Limb (tissue), 2 donors: ENCODE data around the gene RXFP1.

Source experiments
- DNase-seq, 2 donors: peaks; one replicate each; pipeline ENCODE4 v3.0.0-alpha.2; 2016; ENCODE audit errors: extremely low spot score in 2 of 2

Gene RXFP1

DNA sequence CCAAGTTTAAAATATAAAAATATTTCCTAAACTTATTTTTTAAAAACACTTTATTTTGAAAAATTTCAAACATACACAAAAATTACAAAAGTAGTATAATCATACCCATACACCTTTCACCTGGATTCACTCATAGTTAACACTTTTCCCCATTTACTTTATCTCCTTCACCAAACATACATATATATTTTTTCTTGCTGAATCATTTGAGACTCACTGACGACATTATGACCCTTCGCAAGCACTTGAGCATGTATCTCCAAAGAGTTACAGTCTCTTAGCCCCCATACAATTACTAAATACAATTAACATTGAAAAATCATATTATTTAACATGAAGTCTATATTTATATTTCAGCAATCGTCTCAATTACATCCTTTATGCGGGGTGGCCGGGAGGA, 19.8 kb downstream of the RXFP1 start:
- DNase-seq = no peak

DNA sequence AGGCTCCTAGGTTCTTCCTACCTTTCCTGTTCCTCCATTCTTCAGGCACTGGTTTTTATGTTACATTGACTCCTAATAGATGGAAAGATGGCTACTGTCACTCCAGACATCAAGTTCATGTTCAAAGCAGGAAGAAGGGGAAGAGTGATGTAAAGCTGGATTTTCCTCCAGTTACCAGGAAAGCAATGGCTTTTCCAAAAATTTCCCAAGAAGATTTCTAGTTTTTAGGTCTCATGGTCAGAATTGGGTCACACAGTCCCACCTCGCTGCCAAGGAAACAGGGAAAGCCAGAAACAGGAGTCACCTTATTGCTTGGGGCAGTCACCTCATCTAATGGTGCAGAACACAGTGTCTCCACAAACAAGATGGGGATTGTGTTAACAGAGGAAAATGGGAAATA, 21.5 kb downstream of the RXFP1 start:
- no peak for DNase-seq

DNA sequence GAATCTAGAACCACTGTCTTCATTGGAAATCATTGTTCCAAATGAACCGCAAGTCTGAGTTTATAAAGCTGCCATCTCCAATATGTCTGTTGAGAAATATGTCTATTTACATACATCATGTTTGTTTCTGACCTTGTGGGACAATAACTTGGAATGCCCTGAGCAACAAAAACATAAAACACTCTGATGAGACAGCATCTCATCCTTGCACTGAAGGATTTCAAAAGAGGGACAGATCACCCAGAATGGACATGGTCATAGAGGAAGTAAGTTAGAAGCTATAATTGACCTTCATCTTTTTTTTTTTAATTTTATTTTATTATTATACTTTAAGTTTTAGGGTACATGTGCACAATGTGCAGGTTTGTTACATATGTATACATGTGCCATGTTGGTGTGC, 22.5 kb downstream of the RXFP1 start:
- DNase-seq = no peak

DNA sequence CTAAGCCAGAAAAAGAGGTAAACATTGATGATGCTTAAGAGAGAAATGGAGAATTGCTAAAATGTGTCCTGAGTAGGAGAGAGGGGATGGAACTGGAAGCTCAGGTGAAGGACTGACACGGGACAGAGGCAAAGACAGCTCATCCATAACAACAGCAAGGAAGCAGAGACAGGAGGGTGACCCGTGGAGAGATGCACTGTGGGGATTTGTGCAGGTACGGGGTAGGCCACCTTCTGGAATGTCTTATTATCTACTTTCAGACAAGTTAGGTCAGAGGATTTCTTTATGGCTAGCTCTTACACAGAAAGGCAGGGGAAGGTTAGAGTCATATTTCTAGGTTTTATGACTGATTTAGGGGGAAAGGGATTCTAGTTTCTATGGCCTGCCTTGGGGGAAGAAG, 31.7 kb downstream of the RXFP1 start:
- no peak for DNase-seq

DNA sequence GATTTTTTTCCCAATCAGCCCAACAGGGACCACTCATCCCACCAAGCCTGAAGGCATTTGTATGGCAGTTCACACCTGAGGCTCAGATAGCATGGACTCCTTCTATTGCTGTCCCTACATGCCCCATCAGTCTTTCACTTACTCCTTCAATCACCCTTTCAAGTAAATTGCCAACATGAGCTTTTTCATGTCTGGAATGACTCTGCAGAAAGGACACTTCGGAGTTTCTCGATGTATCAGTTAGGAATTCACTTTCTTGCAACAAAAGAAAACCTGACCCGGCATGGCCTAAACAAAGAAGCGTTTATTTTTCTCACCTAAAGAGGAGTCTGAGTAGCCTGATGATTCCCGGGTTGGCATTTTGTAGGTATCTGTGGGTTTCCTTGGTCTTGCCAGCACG, 38.6 kb downstream of the RXFP1 start:
- no peak for DNase-seq

DNA sequence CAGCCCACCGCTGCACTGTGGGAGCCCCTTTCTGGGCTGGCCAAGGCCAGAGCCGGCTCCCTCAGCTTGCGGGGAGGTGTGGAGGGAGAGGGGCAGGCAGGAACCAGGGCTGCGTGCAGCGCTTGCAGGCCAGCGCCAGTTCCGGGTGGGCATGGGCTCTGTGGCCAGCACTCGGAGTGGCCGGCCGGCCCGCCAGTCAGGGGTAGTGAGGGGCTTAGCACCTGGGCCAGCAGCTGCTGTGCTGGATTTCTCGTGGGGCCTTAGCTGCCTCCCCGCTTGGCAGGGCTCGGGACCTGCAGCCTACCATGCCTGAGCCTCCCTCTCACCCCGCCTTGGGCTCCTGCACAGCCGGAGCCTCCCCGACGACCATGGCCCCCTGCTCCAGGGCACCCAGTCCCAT, 45.2 kb downstream of the RXFP1 start:
- no peak for DNase-seq

DNA sequence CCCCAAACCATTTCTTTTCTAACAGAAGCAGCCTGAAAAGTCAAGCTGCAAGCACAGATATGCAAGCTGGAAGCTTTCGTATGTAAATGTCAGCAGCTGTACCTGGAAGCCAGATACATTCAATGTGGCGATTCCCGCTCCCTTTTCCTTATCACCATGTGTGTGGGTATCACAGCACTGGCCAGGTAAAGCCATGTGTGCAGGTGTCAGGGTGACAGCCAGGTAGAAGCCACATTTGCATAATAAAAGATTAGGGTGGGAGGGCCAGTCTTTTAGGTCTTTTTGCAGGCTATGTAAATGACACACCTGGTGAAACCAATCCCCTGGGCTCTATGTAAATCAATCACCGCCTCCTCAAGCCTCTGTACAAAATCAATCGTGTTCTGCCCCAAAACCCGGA, 50.1 kb downstream of the RXFP1 start:
- DNase-seq = no peak

DNA sequence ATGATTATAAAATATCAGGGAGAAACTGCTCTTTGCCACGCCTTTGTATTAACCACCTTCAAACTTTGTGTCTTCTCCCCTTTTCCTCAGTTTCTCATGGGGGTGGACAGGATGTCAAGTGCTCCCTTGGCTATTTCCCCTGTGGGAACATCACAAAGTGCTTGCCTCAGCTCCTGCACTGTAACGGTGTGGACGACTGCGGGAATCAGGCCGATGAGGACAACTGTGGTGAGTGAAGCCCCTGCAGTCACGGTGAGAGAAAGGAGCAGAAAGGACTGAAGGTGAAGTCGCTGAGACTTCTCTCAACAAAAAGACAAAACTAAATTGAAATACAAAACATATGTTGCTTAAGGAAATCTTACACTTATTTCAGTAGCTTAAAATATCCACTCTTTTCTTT, 50.9 kb downstream of the RXFP1 start:
- DNase-seq = no peak

DNA sequence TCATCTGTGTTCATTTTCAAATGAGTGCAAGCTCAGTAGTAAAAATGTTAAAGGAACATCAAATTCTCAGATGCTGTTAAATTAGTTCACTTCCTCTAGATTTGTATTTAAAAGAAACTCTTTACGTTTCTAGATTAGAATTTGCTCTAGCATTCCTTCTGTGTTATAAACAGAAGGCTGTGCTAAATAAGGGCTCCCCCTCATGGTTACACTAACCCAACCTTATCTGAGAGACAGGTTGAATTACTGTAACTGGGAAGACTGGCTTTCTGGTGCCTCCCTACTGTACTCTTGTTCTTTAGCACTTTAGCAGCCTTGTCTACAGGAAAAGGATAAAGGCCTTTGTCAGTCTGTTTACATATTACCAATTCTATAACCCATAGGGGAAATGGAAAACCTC, 56.8 kb downstream of the RXFP1 start:
- DNase-seq = no peak

DNA sequence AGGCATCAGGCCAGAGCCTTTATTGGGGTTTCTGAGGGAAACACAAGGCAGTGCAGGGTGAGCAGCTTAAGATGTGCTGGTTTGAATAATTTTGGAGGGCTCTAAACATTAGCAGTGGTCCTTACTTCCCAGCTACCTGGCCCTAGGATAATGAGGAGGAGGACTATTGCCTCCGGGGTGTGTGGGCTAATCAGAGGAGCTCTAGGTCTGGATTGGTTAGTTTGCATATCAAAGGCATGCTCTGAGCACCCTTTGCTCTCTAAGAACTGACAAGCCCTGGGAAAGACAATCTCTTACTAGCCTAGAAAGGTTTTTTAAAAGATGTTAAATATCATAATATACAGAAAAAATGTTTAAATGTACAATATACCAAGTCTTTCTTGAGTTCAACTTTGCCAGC, 58.4 kb downstream of the RXFP1 start:
- no peak for DNase-seq

DNA sequence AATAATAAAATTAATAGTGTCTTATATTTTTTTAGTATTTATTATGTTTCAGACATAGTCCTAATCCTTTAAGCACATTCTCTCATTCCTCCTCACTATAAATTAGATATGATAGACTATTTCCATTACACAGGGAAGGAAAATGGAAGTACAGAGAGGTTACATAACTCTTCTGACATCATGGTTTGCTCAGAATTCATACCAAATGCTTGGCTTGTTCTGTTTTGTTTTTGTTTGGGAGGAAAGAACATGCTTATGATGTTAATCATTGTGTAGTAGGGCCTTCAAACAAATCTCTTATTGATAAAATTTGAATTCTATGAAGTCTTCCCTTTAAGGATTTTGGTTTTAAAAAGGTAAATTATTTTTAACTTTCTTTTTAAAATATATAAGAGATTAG, 59.5 kb downstream of the RXFP1 start:
- DNase-seq = no peak

DNA sequence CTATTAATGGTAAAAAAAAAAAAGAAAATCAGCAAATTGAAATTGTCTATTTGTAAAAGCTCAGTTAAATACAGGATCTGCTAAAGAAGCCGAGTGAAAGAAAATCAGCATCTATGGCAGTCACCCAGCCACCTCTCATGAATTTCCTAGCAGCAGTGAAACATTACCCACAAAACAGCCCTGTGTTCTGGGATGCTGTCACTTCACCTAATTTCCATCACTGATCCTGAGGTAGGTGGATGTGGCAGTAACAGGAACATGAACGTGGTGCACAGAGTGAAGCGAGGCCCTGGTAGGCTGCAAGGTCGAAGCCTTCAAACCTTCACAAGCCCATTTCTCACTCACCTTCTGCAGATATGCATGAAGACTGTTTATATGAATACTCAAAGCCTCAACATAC, 65.2 kb downstream of the RXFP1 start:
- no peak for DNase-seq

DNA sequence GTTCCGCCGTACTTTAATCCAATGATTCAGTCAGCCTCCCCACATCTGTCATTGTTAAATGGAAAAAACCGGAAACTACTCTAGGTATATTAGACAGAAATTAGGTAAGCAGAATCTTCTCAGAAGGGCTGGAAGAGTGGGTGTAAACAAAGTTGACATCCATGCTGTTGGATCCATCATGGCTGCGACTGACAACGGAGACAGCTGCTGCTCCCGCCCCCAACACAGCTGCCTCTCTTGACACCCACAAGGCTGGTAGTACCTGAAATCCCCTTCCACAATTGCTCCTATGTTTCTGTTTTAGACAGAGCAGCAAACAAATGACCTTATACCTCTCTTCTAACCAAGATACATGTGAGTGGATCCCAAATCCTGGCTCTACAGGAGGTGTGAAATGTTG, 66.6 kb downstream of the RXFP1 start:
- no peak for DNase-seq

DNA sequence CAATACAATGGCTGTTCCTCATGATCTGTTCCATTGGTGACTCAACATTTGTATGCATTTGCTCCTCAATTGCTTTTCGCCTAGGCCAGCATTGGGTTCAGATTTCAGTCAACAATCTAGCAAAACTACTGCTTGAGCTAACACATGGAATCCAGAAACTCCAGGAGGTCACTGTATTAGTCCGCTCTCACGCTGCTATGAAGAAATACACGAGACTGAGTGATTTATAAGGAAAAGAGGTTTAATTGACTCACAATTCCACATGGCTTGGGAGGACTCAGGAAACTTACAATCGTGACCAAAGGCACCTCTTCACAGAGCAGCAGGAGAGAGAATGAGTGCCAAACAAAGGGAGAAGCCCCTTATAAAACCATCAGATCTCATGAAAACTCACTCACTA, 67.1 kb downstream of the RXFP1 start:
- no peak for DNase-seq

DNA sequence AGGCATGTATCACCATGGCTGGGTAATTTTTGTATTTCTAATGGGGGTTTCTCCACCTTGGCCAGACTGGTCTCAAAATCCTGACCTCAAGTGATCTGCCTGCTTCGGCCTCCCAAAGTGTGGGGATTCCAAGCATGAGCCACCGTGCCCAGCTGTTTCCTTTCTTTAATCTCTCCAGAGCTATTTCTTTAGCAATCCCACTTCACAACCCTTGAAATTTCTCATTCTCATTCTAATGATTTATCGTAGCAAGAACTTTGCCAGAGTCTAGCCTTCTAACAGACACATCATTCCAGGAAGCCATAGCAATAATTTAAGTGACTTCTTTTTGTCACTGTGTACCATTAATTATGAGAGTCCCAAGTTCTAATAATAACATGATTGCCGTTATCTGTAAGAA, 68.6 kb downstream of the RXFP1 start:
- no peak for DNase-seq

DNA sequence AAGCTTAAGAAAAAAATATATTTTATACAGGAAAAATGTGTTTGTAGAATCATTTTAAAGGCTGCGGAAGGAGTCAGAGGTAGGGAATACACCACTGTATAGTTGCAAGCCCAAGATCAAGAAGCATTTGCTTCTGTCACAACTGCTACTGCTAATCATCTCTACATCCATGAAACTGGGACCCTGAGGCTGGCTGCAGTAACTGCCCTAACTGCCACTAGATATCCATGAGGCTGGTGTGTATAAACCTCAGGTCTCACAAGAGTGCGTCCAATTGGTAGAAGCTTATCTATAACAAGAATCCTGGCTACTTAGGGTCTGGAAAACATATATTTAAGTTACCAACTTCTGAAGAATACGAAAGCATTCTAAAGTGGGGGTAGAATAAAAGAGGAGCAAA, 69.1 kb downstream of the RXFP1 start:
- no peak for DNase-seq

DNA sequence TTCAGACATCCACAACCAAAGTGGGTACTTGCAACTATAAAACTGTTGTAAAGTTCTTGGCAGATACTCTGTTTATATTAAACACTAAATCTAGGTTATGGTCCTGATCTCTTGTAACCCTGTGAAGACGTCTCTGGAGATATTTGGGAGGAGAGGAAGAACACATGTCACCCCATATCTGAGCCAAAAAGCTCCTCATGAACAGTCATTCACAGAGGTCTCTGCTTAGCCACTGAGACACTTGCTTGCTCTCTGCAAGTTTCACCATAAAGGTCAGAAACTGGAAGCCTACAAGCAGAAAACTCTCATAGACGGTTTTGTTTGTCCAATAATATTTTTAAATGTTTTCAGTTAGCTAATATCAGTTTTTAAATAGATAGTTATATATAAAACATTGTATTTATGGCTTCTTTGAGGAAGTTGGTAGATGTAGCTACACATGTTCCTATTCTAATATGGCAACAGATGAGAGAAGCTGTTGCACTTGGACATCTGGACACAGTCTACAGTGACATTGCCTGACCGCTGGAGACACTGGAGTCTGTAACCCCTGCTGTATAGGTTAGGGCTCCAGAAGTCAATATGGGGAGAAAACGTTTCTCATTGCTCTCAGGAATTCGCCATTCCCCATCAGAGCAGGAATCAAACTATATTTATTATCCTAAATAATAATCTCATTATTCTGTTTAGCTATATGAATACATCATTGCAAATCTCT, 76.4 kb downstream of the RXFP1 start:
- no peak for DNase-seq

DNA sequence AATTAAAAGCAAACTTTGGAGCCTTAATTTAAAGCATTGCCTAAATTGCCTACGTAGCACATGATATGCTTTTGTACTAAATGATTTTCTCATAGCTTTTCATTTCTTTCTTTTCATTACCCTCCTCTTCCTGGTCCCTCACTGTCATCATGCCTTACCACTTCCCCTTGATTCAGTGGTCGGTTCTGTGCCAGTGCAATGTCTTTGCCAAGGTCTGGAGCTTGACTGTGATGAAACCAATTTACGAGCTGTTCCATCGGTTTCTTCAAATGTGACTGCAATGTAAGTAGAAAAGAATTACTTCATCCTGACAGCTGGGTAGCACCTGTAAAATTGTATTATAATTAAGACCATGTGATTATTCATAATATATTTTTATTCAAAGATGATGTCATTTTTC, 77.5 kb downstream of the RXFP1 start:
- DNase-seq = no peak

DNA sequence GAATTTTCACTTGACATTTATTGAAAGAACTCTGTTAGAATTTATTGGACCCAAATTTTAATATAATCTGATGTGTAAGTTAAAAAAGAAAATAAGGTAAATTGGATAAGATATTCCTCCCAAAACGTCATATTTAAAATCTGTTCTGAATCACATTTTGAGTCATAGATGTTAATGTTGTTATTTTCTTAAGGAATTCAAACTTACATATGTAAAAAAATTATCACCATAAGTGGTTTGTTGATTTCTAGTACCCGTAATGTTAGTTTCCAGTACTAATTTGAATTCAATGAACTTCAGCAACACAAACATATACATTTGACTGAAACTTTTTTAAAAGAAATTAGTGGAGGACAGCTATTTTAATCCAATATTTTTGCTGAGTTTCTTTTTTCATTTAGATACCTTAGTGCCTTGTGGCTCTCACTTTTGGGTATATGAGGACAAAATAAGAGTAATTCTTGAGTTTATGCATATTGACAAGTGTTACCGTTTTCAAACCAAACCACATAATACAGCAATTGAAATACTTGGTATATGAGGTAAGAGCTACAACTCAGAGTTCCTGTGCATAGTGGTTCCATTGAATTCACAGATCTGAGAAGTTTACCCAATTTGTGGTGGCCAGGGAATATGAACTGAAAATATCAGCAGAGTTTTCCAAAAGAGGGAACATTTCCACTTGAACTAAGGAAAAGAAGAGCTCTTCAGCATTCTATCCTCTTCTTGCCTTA, 78.2 kb downstream of the RXFP1 start:
- DNase-seq = no peak

DNA sequence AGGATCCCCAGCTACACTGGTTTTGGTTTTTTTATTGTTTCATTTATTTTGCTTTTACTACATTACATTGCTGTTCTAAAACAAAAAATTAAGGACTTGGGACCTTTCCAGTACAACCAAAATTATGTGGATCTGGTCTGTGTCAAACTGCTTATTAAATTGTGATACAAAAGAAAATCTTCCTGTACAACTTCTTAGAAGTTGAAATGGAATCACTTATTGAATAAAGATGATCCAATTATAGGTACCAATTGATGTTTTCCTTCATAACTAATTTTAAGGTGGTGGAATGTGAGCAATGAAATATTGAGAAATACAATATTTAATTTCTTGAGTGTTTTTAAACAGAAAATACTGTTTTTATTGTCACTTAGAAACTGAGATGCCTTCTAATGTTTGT, 82.7 kb downstream of the RXFP1 start:
- no peak for DNase-seq

DNA sequence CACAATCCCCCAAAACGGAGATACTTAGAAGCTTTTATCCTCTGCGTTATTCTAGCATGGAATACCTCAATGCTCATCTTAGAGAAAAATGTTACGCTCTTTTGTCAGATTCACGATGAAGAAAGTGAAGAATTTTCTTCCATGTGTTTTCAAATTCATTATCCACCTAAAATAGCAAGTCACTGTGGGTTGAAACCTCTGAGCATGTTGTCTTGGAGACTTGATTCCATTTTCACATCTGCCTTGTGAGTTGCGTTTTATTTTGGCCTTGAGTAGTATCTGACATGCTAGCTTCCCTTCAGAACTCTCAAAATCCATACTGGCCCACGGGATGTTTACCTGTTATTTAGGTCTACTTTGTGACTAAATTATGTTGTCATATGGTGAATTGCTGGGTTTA, 83.7 kb downstream of the RXFP1 start:
- DNase-seq = no peak

DNA sequence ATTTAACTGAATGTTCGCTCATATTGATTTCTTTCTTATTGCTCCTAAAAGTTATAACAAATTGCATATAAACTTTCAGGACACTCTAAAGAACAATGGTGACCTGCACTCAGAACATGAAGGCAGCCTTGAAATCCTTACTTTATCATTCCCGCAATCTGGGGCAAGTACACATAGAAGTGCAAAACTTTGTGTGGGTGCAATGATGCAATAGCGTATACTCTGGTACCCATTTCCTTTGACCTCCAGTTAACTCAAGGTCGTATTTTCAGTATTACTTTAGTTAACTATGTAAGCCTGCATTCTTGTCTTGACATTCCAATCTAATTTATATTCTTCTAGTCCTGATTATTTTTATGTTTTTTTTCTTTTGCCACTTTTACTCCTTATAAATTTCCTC, 85.3 kb downstream of the RXFP1 start:
- no peak for DNase-seq

DNA sequence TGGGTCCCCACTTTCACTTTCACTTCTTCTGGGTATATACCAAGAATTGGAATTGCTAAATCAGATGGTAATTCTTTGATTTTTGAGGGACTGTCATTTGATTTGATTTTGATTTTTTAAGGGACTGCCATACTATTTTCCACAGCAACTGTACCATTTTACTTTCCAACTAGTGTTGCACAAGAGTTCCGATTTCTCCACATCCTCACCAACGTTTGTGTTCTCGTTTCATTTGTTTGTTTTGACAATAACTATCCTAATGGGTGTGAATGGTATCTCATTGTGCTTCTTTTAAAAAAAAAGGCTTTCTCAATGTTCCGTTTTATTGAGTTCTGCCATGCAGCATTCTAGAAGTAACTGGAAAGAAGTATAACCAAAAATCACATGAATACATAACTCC, 87.4 kb downstream of the RXFP1 start:
- no peak for DNase-seq

DNA sequence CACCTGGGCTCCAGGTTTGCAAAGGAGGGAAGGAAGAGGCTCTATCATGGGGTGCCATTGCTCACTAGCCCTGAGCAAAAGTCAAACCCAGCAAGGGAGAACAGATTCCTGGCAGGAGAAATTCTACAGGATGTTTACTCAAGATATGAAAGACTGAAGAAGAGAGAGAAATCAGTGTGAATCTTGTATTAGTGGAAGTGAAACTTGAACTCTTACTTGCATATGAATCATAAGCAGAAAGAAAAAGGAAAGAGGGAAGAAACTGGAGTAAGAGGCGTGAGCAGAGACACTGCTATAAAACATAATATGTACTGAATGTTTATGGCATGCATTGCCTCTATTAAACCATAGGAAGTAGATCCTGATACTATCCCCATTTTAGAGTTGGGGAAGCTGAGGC, 89.1 kb downstream of the RXFP1 start:
- DNase-seq = no peak
